Glutamatergic neuron (in vitro differentiated cells): ENCODE measurements around the gene KCNMB2. TPM values are rescaled to one million over a fixed set of nuclear protein-coding genes. Genes with fewer than 3 reads are reported as not detected.

Experiments
- DNase-seq: peaks from one replicate; pipeline ENCODE4 v3.0.0; 2022
- H3K27ac Mint-ChIP-seq: one replicate; pipeline ENCODE4 v1.8.0; 2020; ENCODE audit warnings: mild to moderate bottlenecking, mixed read lengths, inconsistent platforms; ENCODE audit not compliant: unreplicated experiment
- H3K27me3 Mint-ChIP-seq: one replicate; pipeline ENCODE4 v1.8.0; 2020; ENCODE audit warnings: mild to moderate bottlenecking, moderate library complexity, mixed read lengths, inconsistent platforms; ENCODE audit not compliant: unreplicated experiment
- H3K36me3 Mint-ChIP-seq: one replicate; pipeline ENCODE4 v1.8.0; 2020; ENCODE audit warnings: mild to moderate bottlenecking, mixed read lengths, inconsistent platforms; ENCODE audit not compliant: unreplicated experiment
- H3K4me1 Mint-ChIP-seq: one replicate; pipeline ENCODE4 v1.8.0; 2020; ENCODE audit warnings: mild to moderate bottlenecking, low read depth, mixed read lengths, inconsistent platforms; ENCODE audit not compliant: unreplicated experiment
- H3K4me3 Mint-ChIP-seq: one replicate; pipeline ENCODE4 v1.8.0; 2020; ENCODE audit warnings: mild to moderate bottlenecking, mixed read lengths, inconsistent platforms; ENCODE audit not compliant: unreplicated experiment
- H3K9me3 Mint-ChIP-seq: one replicate; pipeline ENCODE4 v1.8.0; 2020; ENCODE audit warnings: mild to moderate bottlenecking, moderate library complexity, mixed read lengths, inconsistent platforms; ENCODE audit not compliant: unreplicated experiment
- total RNA-seq: library from RNA; stranded (reverse); fragmentation: NEBNext Ultra II Directional; extraction: Animal tissue kit (Norgen Biotek cat#: 25700); gene quantifications from one replicate; pipeline ENCODE4 v1.2.1, GENCODE V29; 2021; ENCODE audit not compliant: unreplicated experiment
- TF ChIP-seq, protein P1 (sequence below): fragments of 200-600 bp; sonication (generic); IDR thresholded peaks from one replicate; pipeline ENCODE4 v1.5.0; 2021; ENCODE audit not compliant: partially characterized antibody, unreplicated experiment

KCNMB2 gene
- total RNA-seq, 1 donor from 2014 or later, result 0.47 TPM

DNA sequence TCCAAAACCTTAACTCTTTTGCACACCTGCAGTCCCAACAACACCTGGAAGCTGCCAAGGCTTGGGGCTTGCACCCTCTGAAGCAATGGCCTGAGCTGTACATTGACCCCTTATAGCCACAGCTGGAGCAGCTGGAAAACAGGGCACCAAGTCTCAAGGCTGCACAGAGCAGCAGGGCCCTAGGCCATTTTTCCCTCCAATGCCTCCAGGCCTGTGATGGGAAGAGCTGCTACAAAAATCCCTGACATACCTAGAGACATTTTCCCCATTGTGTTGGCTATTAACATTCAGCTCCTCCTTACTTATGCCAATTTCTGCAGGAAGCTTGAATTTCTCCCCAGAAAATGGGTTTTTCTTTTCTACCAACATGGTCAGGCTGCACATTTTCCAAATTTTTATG, 304.4 kb downstream of the KCNMB2 start:
- no peak overlapping the region for H3K4me3 Mint-ChIP-seq
- H3K9me3 Mint-ChIP-seq, result peaks cover 8% of the 10 kb centered on the region
- DNase-seq, result no peak
- TF ChIP-seq, protein P1, sequence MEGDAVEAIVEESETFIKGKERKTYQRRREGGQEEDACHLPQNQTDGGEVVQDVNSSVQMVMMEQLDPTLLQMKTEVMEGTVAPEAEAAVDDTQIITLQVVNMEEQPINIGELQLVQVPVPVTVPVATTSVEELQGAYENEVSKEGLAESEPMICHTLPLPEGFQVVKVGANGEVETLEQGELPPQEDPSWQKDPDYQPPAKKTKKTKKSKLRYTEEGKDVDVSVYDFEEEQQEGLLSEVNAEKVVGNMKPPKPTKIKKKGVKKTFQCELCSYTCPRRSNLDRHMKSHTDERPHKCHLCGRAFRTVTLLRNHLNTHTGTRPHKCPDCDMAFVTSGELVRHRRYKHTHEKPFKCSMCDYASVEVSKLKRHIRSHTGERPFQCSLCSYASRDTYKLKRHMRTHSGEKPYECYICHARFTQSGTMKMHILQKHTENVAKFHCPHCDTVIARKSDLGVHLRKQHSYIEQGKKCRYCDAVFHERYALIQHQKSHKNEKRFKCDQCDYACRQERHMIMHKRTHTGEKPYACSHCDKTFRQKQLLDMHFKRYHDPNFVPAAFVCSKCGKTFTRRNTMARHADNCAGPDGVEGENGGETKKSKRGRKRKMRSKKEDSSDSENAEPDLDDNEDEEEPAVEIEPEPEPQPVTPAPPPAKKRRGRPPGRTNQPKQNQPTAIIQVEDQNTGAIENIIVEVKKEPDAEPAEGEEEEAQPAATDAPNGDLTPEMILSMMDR, result no peak
- no peaks in the 10 kb centered on the region for H3K4me1 Mint-ChIP-seq
- H3K27me3 Mint-ChIP-seq, result peaks cover 3% of the 10 kb centered on the region
- no peak overlapping the region for H3K27ac Mint-ChIP-seq
- H3K36me3 Mint-ChIP-seq, result peaks cover 8% of the 10 kb centered on the region

GRCh38 chr3:178841011-178841410, 304.8 kb downstream of the KCNMB2 start:
- no peak overlapping the region for H3K27ac Mint-ChIP-seq
- H3K27me3 Mint-ChIP-seq, result peaks cover 3% of the 10 kb centered on the region
- DNase-seq, result no peak
- no peaks in the 10 kb centered on the region for H3K4me1 Mint-ChIP-seq
- peaks cover 8% of the 10 kb centered on the region for H3K9me3 Mint-ChIP-seq
- H3K36me3 Mint-ChIP-seq, result peaks cover 8% of the 10 kb centered on the region
- TF ChIP-seq, protein P1, result no peak
- no peak overlapping the region for H3K4me3 Mint-ChIP-seq

DNA sequence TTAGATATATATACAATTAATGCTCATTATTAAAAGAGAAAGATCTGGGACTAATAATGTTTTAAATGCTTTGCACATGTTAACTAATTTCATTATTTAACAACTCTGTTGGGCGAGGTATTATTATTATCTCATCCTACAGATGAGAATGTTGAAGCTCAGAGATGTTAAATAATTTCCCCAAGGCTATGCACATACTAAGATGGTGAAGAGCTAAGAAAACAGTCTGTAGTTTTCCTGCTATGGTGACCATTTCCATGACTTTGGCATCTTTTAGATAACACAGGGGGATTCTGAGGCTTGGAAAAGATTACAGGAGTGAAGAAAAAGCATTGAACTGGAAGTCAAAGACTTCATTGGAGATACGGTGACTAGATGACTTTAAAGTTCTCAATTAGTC, 308.7 kb downstream of the KCNMB2 start:
- Mint-ChIP-seq H3K4me1 (peaks cover 8% of the 10 kb centered on the region), H3K4me3 (no peak overlapping the region), H3K36me3 (peaks cover 8% of the 10 kb centered on the region), H3K27me3 (no peaks in the 10 kb centered on the region), H3K9me3 (peaks cover 5% of the 10 kb centered on the region), H3K27ac (no peak overlapping the region)
- no peak for DNase-seq
- TF ChIP-seq, protein P1, result no peak

DNA sequence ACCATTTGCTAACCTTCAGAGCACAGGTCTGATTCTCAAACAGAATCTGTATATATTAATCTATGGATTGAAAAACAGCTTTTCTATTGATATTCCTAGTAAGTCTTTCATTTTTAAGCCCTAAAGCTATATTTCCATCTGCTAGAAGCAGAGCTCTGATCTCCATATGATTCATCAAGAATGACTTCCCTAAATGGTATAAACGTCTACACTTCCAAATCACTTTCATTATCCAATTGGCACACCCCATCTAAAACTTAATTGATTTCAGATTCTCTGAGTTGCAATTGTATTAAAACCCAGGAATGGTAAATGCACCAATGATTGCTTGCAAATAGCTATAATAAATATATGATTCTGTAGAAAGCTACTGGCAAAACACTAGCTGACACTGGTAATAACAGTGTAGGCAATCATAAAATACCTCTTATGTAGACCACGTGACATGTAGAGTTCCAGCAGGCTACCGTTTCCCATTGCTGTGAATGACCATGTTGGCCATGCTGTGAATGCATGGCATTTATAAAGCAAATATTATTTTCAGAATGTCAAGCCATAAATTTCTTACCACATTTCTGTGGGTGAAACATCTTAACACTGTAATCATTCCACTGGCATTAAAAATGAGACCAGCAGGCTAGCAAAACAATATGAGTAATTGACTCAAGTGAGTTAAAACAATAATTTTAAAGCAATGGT, 309.3 kb downstream of the KCNMB2 start:
- TF ChIP-seq, protein P1, result no peak
- H3K27me3 Mint-ChIP-seq, result no peaks in the 10 kb centered on the region
- H3K4me3 Mint-ChIP-seq, result no peak overlapping the region
- H3K4me1 Mint-ChIP-seq, result peaks cover 8% of the 10 kb centered on the region
- no peak overlapping the region for H3K27ac Mint-ChIP-seq
- no peak for DNase-seq
- H3K36me3 Mint-ChIP-seq, result peaks cover 7% of the 10 kb centered on the region
- peaks cover 5% of the 10 kb centered on the region for H3K9me3 Mint-ChIP-seq

GRCh38 chr3:178847190-178847589, 311.0 kb downstream of the KCNMB2 start:
- Mint-ChIP-seq H3K27me3 (no peaks in the 10 kb centered on the region), H3K4me3 (no peak overlapping the region), H3K4me1 (peaks cover 8% of the 10 kb centered on the region), H3K9me3 (no peaks in the 10 kb centered on the region), H3K36me3 (no peaks in the 10 kb centered on the region), H3K27ac (no peak overlapping the region)
- TF ChIP-seq, protein P1, result no peak
- no peak for DNase-seq
